Measurements from ENCODE around the gene PICALM.

The PICALM gene

DNA sequence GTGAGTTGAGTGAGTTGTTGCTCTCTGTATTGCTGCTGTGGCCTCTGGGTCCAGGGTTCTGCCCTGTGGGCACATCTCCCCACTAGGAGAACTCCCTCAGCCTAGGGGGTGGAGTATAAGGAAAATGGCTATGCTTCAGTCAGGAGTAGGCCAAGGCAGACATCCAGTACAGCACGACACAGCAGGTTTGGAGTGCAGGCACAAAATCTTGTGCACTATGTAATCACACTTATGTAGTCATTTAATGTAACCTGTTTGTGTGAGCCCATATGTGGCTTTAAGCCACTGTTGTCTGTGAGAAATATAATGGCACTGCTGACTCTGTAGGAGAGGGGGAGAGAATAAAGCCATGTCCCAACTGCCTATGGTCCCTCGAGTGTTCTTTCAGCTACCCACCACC lies 123.6 kb downstream of the PICALM start:
- TF ChIP-seq ESRRG (CRISPR knock-in tag; IDR thresholded peaks at IDR 0.05) (no peak), SNAI2 (CRISPR knock-in tag; IDR thresholded peaks at IDR 0.05) (no peak), PPARA (CRISPR knock-in tag; IDR thresholded peaks at IDR 0.05; ENCODE audit: borderline replicate concordance) (no peak), RARB (CRISPR knock-in tag; IDR thresholded peaks at IDR 0.05) (no peak), TCF4 (CRISPR knock-in tag; IDR thresholded peaks at IDR 0.05; ENCODE audit: borderline replicate concordance) (no peak), ZC3H10 (CRISPR knock-in tag; IDR thresholded peaks at IDR 0.05) (no peak), ZNF70 (CRISPR knock-in tag; IDR thresholded peaks at IDR 0.05) (no peak), OSR1 (CRISPR knock-in tag; IDR thresholded peaks at IDR 0.05) (no peak), BACH2 (CRISPR knock-in tag; IDR thresholded peaks at IDR 0.05; ENCODE audit: borderline replicate concordance) (no peak), ZFP3 (CRISPR knock-in tag; IDR thresholded peaks at IDR 0.05) (no peak), GLIS3 (CRISPR knock-in tag; IDR thresholded peaks at IDR 0.05) (no peak), CREB5 (CRISPR knock-in tag; IDR thresholded peaks at IDR 0.05; ENCODE audit: low read depth) (no peak), ISL1 (CRISPR knock-in tag; IDR thresholded peaks at IDR 0.05) (no peak), ZNF8 (CRISPR knock-in tag; IDR thresholded peaks at IDR 0.05) (no peak), ZNF565 (CRISPR knock-in tag; conservative IDR thresholded peaks at IDR 0.05; ENCODE audit: low read depth) (no peak), CSRNP3 (CRISPR knock-in tag; IDR thresholded peaks at IDR 0.05) (no peak), CSDC2 (CRISPR knock-in tag; IDR thresholded peaks at IDR 0.05) (no peak), TSHZ2 (CRISPR knock-in tag; IDR thresholded peaks at IDR 0.05) (no peak)
- TF ChIP-seq, protein P1, sequence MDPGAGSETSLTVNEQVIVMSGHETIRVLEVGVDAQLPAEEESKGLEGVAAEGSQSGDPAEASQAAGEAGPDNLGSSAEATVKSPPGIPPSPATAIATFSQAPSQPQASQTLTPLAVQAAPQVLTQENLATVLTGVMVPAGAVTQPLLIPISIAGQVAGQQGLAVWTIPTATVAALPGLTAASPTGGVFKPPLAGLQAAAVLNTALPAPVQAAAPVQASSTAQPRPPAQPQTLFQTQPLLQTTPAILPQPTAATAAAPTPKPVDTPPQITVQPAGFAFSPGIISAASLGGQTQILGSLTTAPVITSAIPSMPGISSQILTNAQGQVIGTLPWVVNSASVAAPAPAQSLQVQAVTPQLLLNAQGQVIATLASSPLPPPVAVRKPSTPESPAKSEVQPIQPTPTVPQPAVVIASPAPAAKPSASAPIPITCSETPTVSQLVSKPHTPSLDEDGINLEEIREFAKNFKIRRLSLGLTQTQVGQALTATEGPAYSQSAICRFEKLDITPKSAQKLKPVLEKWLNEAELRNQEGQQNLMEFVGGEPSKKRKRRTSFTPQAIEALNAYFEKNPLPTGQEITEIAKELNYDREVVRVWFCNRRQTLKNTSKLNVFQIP (CRISPR knock-in tag; IDR thresholded peaks at IDR 0.05; ENCODE audit: borderline replicate concordance, low read depth) = no peak
- no peak for ATAC-seq

DNA sequence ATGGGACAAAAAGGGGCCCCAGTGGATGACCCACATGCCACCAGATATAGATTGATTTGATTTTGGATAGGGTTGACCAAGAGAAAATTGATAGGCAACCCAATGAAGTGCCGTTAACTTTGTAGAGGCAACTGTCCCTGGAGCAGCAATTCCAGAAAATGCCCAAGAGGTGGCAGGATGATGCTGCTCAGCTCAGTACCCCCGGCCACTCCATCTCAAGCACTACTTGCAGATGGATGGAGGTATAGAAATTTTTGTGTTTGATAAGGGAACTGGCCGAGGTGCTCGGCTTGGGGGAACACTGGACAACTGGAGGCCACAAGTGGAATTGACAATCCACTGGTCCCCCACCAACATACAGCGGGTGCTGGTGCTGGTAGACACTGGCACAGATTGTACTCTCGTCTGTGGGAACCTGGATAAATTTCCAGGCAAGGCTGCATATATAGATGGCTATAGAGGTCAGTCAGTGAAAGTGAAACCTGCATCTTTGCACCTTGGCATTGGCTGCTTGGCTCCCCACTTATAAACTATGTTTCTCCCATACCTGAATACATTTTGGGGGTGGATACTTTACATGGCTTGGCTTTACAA lies 127.4 kb downstream of the PICALM start:
- peak; percentile 96 for ATAC-seq
- no peak for TF ChIP-seq ESRRG (CRISPR knock-in tag; IDR thresholded peaks at IDR 0.05)
- no peak for TF ChIP-seq ARNTL (CRISPR knock-in tag; IDR thresholded peaks at IDR 0.05; ENCODE audit: borderline replicate concordance, low read depth)
- TF ChIP-seq CREB5 (CRISPR knock-in tag; IDR thresholded peaks at IDR 0.05; ENCODE audit: low read depth) = no peak
- TF ChIP-seq ZC3H10 (CRISPR knock-in tag; IDR thresholded peaks at IDR 0.05) = no peak
- no peak for TF ChIP-seq PATZ1 (CRISPR knock-in tag; IDR thresholded peaks at IDR 0.05; ENCODE audit: borderline replicate concordance)
- TF ChIP-seq ZNF70 (CRISPR knock-in tag; IDR thresholded peaks at IDR 0.05) = no peak
- TF ChIP-seq, protein P1 (CRISPR knock-in tag; IDR thresholded peaks at IDR 0.05; ENCODE audit: borderline replicate concordance, low read depth) = no peak
- TF ChIP-seq ZFP30 (CRISPR knock-in tag; IDR thresholded peaks at IDR 0.05) = no peak
- no peak for TF ChIP-seq OSR1 (CRISPR knock-in tag; IDR thresholded peaks at IDR 0.05)

Data from SK-N-SH treated with all-trans-retinoic acid at 6 μM for 48 hours (cell line).